Cerebellar nuclear complex (tissue), 1 donor: ENCODE data around the gene CLEC2D.
"Not testable (repeated sequence)": the region's sequence is repeated elsewhere in the genome, so short reads cannot be mapped to it uniquely, and the experiment has no call there.

Experiments used
- DNase-seq, 2 experiments: peaks; one replicate each; lab custom pipeline; 2025; lab: John Stamatoyannopoulos, UW

Gene CLEC2D

DNA sequence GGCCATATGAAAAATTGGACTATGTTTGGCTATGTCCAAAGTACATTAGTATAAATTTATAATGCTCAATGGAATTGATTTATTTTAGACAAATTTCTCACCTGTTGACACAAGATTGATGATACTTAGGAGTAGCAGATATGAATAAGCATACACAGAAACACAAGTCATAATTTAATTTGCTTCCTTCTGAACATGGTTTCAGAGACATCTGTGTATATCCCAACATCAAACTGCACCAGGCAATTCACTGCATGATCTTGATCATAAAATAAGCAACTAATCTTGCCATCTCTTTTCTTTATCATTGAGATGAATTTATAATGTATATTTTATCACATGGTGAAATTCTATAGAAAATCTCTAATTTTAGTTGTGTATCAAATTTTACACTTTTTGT lies 59.6 kb downstream of the CLEC2D start:
- DNase-seq = no peak

DNA sequence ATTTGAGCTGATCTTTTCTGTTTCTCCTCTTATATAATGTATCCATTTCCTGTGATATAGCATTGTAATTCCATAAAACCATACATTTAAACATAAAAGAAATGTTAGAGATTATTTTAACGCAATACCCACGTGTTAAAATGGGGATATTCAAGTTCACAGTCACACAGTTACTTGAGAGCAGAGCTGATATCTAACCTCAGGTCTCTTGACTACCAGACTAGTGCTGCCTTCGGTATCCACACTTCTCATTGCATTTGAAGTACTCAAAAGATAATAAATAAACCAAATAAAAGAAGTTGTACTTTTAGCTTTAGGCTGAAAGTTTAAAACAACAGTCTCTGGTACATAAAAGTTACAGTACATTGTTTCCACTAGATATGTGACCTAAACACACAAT lies 60.5 kb downstream of the CLEC2D start:
- no peak for DNase-seq

DNA sequence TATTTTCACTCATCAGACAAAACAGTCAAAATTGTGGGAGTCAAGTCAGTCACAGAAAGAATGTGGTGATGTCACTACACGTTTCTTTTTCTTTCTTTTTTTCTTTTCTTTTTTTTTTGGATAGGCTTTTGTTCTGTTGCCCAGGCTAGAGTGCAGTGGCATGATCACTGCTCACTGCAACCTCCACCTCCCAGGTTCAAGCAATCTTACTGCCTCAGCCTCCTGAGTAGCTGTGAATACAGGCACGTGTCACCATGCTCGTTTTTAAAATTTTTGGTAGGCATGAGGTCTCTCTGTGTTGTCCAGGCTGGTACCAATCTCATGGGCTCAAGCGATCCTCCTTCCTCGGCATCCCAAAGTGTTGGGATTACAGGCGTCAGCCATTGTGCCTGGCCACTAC lies 61.1 kb downstream of the CLEC2D start:
- no peak for DNase-seq

DNA sequence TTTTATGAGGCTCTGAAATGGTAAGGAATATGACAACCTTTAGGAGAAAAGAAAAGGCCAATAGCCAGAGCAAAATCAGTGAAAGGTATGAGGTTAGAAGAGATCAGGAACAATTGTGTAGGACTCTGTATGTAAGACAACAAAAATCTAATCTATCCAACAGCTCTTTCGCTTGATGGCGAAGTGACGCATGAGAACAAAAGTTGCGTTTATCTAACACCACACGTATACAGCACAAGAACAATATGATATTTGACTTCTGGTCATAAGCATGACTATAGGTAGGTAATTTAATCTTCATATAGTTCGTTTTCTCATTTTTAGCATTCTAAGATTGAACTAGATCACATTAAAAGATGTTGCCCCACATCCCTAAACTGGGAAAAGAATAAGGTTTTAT lies 61.9 kb downstream of the CLEC2D start:
- DNase-seq = no peak

DNA sequence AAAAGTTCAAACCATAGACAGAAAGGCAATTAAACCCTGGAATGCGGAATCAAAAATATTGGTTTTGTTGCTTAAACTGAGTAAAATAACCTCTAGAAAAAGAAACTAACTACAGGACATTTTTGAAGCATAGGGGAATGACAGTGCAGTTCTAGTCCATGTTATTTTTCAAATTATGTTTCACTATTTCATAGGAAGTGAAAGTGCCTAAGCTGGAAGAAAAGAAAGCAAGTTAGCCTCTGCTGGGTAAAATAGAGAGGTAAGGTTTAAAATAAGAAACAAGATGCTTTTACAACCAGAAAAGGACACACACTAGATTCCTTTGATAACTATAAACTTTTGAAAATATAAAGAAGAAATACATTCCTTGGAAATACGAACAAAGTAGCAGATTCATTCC lies 62.3 kb downstream of the CLEC2D start:
- DNase-seq = no peak

DNA sequence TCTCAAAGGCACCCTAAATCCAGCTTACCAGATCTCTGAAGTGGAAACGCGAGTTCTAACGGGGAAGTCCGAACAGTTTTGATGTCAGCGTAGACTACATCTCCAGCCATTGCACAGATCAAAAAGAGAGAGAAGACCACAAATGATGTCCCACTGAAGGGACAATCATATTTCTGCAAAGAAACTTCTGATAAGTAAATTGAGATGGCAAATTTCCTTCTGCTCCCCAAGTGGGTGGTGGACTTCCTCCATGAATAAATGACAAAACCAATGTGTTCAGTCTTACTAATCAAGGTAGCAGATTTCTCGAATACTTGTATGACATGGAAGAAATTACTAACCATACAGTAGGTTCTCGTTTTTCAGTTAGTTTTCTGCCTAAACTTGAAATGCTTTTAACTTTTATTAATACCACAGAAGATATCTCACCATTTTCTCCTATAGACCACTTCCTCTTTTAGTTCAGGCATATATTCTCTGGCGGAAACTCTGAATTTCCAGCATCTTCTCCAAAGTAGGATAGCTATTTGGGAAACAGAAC lies 63.5 kb downstream of the CLEC2D start, which contains the start of gene CLECL1:
TSS of gene CLECL1 (minus strand) at position 177 of the 541 bp plus-strand sequence.
- DNase-seq = no peak

DNA sequence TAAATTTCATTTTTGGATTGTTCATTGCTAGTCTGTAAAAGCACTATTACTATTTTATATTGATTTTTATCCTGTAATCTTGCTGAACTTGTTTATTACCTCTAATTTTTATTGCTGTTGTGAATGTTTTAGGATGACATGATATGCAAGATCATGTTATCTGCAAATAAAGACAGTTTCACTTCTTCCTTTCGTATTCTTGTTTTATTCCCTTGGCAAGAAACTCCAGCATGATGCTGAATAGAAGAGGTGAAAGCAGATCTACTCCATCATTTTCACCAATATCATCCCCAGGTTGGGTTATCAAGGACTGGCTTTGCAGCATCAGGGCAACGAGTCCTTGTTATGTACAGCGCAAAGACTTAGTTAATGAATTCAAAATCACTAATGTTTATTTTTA lies 66.1 kb downstream of the CLEC2D start:
- no peak for DNase-seq

DNA sequence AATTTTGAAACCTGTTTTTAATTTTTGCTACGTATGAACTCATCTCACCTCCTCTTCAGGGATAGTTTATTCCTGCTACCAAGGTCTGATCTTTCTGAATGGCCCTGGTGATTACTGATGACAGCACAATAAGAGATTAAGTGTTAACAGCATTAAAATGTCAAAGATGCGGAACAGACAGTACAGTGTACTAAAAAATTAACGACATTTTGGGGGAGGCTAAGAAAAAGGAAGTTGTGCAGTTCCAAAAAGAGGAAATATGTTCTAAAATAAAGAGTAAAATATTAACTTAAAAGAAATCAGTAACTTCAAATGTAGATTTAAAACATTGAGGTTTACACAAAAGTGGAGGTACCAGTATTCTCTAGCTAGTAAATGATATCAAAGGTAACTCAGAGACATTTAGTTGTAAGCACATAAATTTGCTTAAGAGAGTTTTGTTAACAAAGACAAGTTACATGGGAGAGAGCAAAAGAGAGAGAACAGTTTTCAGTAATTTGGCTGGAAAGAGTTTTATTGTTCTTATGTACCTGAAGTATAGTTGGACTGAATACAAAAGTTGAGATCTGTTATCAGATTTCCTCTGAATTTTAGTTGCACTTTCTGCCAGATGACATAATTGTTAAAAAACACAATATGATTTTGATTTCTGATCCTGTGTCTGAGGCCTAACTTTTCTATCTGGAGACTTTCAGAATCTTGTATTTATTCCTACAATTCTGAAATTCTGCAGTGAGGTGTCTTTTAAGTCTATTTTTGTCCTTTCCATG lies 67.6 kb downstream of the CLEC2D start:
- no peak for DNase-seq

DNA sequence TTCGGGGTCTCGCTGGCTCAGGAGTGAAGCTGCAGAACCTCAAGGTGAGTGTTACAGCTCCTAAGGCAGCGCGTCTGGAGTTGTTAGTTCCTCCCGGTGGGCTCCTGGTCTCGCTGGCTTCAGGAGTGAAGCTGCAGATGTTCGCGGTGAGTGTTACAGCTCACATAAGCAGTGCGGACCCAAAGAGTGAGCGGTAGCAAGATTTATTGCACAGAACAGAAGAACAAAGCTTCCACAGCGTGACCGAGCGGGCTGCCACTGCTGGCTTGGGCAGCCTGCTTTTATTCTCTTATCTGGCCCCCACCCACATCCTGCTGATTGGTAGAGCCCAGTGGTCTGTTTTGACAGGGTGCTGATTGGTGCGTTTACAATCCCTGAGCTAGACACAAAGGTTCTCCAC lies 69.4 kb downstream of the CLEC2D start:
- not testable (repeated sequence) for DNase-seq

DNA sequence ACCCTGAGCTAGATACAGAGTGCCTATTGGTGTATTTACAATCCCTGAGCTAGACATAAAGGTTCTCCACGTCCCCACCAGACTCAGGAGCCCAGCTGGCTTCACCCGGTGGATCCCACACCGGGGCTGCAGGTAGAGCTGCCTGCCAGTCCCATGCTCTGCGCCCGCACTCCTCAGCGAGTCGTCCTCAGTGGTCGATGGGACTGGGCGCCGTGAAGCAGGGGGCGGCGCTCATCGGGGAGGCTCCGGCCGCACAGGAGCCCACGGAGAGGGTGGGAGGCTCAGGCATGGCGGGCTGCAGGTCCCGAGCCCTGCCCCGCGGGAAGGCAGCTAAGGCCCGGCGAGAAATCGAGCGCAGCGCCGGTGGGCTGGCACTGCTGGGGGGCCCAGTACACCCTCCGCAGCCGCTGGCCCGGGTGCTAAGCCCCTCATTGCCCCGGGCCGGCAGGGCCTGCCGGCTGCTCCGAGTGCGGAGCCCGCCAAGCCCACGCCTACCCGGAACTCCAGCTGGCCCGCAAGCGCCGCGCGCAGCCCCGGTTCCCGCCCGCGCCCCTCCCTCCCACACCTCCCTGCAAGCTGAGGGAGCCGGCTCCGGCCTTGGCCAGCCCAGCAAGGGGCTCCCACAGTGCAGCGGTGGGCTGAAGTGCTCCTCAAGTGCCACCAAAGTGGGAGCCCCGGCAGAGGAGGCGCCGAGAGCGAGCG lies 70.0 kb downstream of the CLEC2D start:
- DNase-seq = not testable (repeated sequence)

DNA sequence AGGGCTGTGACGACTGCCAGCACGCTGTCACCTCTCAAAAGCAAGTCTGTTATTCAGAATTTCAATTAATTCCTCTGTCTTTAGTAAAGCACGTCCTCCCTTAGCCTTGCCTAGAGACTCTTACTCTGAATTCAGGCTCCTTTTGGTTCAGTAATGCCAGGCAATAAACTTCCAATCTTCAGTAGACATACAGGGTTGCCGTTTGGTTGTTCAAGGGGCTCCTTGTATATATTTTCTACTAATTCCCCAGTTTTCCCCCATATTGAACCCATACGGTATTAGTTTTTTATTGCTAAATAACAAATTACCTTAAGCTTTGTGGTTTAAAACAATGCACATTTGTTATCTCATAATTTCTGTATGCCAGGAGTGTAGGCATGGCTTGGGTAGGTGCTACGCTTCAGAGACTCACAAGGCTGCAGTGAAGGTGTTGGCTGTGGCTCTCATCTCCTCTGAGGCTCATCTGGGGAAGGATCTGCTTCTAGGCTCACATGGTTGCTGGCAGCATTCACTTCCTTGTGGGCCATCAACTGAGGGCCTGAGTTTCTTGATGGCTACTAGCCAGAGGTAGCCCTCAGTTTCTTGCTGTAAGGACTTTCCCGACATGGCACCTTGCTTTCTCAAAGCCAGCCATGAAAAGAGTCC lies 70.7 kb downstream of the CLEC2D start:
- DNase-seq = no peak

DNA sequence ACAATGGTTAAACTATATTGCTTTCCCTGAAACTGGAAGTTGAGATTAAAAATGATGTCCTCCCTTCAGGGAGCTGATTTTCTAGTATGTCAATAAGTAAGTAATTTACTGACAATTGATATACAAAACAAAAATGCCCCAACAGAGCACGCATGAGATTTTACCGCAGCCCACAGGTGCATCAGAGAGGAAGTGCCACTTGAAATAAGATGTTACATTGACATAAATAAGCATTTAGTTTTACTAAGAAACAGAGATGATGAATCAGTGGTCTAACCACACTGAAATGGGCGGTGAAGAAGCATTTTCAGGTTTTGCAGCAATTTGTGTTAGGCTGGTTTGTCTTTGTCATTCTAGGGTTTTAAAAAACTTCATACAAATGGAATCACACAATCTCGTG lies 72.2 kb downstream of the CLEC2D start:
- DNase-seq = no peak

DNA sequence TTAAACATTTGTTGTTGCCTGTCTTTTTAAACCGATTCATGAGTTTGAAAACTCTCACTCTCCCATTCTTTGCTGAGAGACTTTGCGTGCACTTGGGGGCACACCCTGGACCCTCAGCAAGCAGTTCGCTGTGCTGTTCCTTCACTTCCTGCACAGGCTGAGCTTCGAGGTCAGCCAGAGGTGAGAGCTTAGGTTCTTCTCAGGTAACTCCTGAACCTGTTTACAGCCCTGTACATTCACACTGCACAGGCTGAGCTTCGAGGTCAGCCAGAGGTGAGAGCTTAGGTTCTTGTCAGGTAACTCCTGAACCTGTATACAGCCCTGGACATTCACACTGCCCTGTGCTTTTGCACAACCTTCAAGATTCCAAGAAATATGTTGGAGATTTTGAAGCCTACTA lies 73.1 kb downstream of the CLEC2D start:
- DNase-seq = no peak

DNA sequence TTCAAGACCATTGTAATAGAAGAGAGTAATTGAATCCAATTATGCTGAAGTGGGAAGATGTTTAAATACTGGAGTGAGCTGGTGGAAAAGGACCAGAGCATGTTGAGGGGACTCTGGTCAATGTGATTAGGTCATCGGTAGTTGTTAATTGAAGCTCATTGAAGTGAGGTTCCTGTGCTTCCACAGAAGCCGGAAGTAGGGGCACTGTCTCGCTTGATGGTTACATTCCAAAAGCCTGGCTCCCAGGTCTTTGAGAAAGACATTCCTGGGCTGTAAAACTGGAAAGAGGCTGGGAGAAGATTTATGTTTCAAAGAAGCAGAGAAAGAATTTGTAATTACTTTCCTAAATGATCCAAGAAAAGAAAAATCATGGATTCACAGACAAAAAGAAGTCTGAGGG lies 75.7 kb downstream of the CLEC2D start:
- DNase-seq = no peak
